Liver (tissue), 9 donors: Measurements from ENCODE around the gene TOGARAM2. TPM values are rescaled to one million over a fixed set of nuclear protein-coding genes. Genes with fewer than 3 reads are reported as not detected.
A peak's percentile ranks its signal among the peaks of the same experiment; 100 is the strongest.

Experiments
- DNase-seq: peaks from one replicate; pipeline ENCODE4 v3.0.0-alpha.2; 2017; ENCODE audit warnings: low spot score
- H3K27ac ChIP-seq, 2 donors: one replicate each; pipeline ENCODE4 v1.7.0; 2013; ENCODE audit warnings: inconsistent platforms in 2 of 2, low read length in 2 of 2, control low read depth in 1 of 2, low read depth in 1 of 2, mild to moderate bottlenecking in 1 of 2
- H3K27me3 ChIP-seq, 4 donors: one replicate each; pipeline versions ENCODE4 v1.6.1 to v1.7.0; 2013; ENCODE audit warnings: low read length in 3 of 4, inconsistent platforms in 1 of 4, mild to moderate bottlenecking in 1 of 4, moderate library complexity in 1 of 4; ENCODE audit not compliant: control insufficient read depth in 4 of 4, insufficient read depth in 4 of 4
- H3K36me3 ChIP-seq, 4 donors: one replicate each; pipeline versions ENCODE4 v1.6.1 to v1.7.0; 2013; ENCODE audit warnings: low read length in 3 of 4, mild to moderate bottlenecking in 3 of 4, low read depth in 1 of 4, moderate library complexity in 1 of 4; ENCODE audit not compliant: control insufficient read depth in 4 of 4, insufficient read depth in 3 of 4
- H3K4me1 ChIP-seq, 4 donors: one replicate each; pipeline versions ENCODE4 v1.6.1 to v1.7.0; 2013; ENCODE audit warnings: low read length in 3 of 4, mild to moderate bottlenecking in 3 of 4, moderate library complexity in 1 of 4; ENCODE audit not compliant: control insufficient read depth in 4 of 4, insufficient read depth in 4 of 4
- H3K4me3 ChIP-seq, 3 donors: one replicate each; pipeline versions ENCODE4 v1.6.1 to v1.7.0; 2013; ENCODE audit warnings: low read length in 3 of 3, control low read depth in 1 of 3, low read depth in 1 of 3, mild to moderate bottlenecking in 1 of 3
- H3K9ac ChIP-seq, 2 donors: one replicate each; pipeline ENCODE4 v1.7.0; 2013; ENCODE audit warnings: low read length in 2 of 2, mild to moderate bottlenecking in 2 of 2, moderate library complexity in 2 of 2, control low read depth in 1 of 2, low read depth in 1 of 2
- H3K9me3 ChIP-seq, 4 donors: one replicate each; pipeline versions ENCODE4 v1.6.1 to v1.7.0; 2013; ENCODE audit warnings: low read length in 3 of 4; ENCODE audit not compliant: control insufficient read depth in 4 of 4
- EGR1 ChIP-seq, 2 donors: IDR thresholded peaks; 2 replicates each; pipeline ENCODE4 v1.6.1; 2016 to 2018; ENCODE audit warnings: antibody characterized with exemption in 2 of 2, low read depth in 2 of 2
- FOXA1 ChIP-seq: IDR thresholded peaks from 2 replicates; pipeline ENCODE4 v1.6.1; 2016; ENCODE audit warnings: antibody characterized with exemption
- GABPA ChIP-seq, 2 donors: IDR thresholded peaks in 1 of 2; conservative IDR thresholded peaks in 1 of 2; 2 replicates each; pipeline ENCODE4 v1.6.1; 2016; ENCODE audit warnings: antibody characterized with exemption in 2 of 2, mild to moderate bottlenecking in 1 of 2, moderate library complexity in 1 of 2
- RAD21 ChIP-seq, 2 donors: IDR thresholded peaks; 2 replicates each; pipeline ENCODE4 v1.6.1; 2016; ENCODE audit warnings: antibody characterized with exemption in 2 of 2, mild to moderate bottlenecking in 2 of 2
- RXRA ChIP-seq, 2 donors: IDR thresholded peaks; 2 replicates each; pipeline ENCODE4 v1.6.1; 2017 to 2018; ENCODE audit warnings: antibody characterized with exemption in 2 of 2, mild to moderate bottlenecking in 1 of 2
- TAF1 ChIP-seq: conservative IDR thresholded peaks from 2 replicates; pipeline ENCODE4 v1.6.1; 2016; ENCODE audit warnings: antibody characterized with exemption, mild to moderate bottlenecking
- YY1 ChIP-seq: IDR thresholded peaks from 2 replicates; pipeline ENCODE4 v1.6.1; 2016; ENCODE audit warnings: antibody characterized with exemption, mild to moderate bottlenecking
- WGBS: extraction: QIAGEN DNeasy Blood & Tissue Kit; methylation state at CpG from one replicate; pipeline ENCODE4 v1.1.7; 2013; 5-methylcytosine and 5-hydroxymethylcytosine counted together
- polyA plus RNA-seq, 2 donors: library from polyadenylated mRNA; stranded (reverse) in 1 of 2; unstranded in 1 of 2; fragments of 200-250 nt in 1 of 2; fragments of >200 nt in 1 of 2; fragmentation: Nextera tagmentation in 1 of 2; extraction: Ambion mirVana in 1 of 2; gene quantifications; one replicate each; pipeline versions ENCODE4 v1.2.1 to v1.2.3, GENCODE V29; 2013 to 2015
- total RNA-seq, 2 donors: library from RNA; depleted of rRNA; stranded (reverse); fragments of >200 nt; gene quantifications; one replicate each; pipeline ENCODE4 v1.2.3, GENCODE V29; 2014
- TF ChIP-seq, protein P1 (sequence below): fragments of 150-350 bp; IDR thresholded peaks from 2 replicates; pipeline ENCODE4 v1.5.1; 2017; ENCODE audit warnings: improper control_type of control experiment, low read depth, low read length; ENCODE audit not compliant: missing input control
- TF ChIP-seq, protein P2 (sequence below): IDR thresholded peaks from 2 replicates; pipeline ENCODE4 v1.6.1; 2016; ENCODE audit warnings: antibody characterized with exemption
- donor health status: healthy.
- donor health status: healthy.
- donor health status: healthy.
- donor health status: healthy.
- donor health status: healthy.

TOGARAM2 gene
- total and polyA plus RNA-seq, 4 donors = 0.15 to 0.42 (median 0.19) TPM; not detected in 1

DNA sequence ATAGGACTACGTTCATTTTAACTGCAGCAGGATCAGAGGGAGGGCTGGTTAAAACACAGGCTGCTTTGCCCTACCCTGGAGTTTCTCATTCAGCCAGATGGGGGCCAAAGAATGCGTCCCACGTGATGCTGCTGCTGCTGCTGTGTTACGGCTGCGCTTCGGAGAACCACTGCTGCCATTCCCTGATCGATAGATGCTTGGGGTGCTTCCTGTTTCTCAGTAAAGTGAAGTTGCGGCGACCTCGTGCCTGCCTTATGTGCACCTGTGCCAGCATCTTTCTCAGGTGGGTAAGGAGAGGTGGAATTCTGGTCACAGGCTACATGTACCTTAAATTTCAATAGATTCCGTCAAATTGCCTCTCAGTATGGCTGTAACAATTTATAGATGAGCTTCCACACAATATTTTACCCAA is 24.7 kb upstream of the TOGARAM2 start:
- Histone ChIP-seq H3K9ac (no peak overlapping the region), H3K9me3 (no peaks in the 10 kb centered on the region), H3K36me3 (no peaks in the 10 kb centered on the region), H3K27me3 (no peaks in the 10 kb centered on the region), H3K4me3 (no peak overlapping the region), H3K27ac (no peak overlapping the region), H3K4me1 (peaks cover 2 to 11% (median 5%) of the 10 kb centered on the region in 4 donors)
- no peak for DNase-seq
- 22% methylated on average over 11 of the region's 11 CpGs for WGBS
- TF ChIP-seq RAD21 (IDR thresholded peaks at IDR 0.05) (peak in 1 of 2 donors; percentile 27), FOXA1 (no peak), GABPA (IDR thresholded peaks at IDR 0.05 in 1 of 2, conservative IDR thresholded peaks at IDR 0.05 in 1 of 2) (no peak)
- TF ChIP-seq, protein P1, sequence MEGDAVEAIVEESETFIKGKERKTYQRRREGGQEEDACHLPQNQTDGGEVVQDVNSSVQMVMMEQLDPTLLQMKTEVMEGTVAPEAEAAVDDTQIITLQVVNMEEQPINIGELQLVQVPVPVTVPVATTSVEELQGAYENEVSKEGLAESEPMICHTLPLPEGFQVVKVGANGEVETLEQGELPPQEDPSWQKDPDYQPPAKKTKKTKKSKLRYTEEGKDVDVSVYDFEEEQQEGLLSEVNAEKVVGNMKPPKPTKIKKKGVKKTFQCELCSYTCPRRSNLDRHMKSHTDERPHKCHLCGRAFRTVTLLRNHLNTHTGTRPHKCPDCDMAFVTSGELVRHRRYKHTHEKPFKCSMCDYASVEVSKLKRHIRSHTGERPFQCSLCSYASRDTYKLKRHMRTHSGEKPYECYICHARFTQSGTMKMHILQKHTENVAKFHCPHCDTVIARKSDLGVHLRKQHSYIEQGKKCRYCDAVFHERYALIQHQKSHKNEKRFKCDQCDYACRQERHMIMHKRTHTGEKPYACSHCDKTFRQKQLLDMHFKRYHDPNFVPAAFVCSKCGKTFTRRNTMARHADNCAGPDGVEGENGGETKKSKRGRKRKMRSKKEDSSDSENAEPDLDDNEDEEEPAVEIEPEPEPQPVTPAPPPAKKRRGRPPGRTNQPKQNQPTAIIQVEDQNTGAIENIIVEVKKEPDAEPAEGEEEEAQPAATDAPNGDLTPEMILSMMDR = peak; percentile 40

DNA sequence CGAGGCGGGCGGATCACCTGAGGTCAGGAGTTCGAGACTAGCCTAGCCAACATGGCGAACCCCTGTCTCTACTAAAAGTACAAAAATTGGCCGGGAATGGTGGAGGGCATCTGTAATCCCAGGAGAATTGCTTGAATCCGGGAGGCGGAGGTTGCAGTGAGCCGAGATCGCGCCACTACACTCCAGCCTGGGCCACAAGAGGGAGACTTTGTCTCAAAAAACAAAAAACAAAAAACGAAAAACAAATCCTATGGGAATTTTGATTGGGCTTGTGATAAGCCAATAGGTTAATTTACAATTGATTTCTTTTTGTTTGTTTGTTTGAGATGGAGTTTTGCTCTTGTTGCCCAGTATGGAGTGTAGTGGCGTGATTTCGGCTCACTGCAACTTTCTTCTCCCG is 24.2 kb upstream of the TOGARAM2 start:
- Histone ChIP-seq H3K27me3 (no peaks in the 10 kb centered on the region), H3K9ac (no peak overlapping the region)

DNA sequence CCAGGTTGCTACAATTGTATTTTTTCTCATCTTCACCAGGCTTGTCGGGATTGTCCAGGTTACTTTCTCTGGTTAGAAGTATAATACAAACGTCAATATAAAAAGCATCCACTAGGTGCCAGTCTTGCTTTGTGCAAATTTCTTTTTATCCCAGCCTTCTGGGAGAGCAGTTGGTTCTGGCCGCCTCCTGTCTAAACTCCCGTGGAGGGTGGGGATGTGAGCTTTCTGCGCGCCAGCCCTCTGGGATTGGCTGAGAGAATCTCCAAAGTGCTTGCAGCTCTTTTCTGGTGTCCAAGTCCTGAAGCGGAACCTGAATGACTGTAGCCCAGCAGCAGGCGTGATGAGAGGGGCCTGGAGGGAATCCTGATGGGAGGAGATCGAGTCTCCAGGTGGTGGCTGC is 22.4 kb upstream of the TOGARAM2 start:
- H3K27ac ChIP-seq = no peak overlapping the region
- H3K9ac ChIP-seq = no peak overlapping the region
- TF ChIP-seq YY1 (no peak), RAD21 (IDR thresholded peaks at IDR 0.05) (peak; percentile 94 to 97), TAF1 (no peak)
- TF ChIP-seq, protein P1 = peak; percentile 64
- TF ChIP-seq, protein P2, sequence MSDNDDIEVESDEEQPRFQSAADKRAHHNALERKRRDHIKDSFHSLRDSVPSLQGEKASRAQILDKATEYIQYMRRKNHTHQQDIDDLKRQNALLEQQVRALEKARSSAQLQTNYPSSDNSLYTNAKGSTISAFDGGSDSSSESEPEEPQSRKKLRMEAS = no peak
- no peak for DNase-seq
- H3K9me3 ChIP-seq = no peaks in the 10 kb centered on the region
- no peaks in the 10 kb centered on the region for H3K27me3 ChIP-seq
- H3K4me1 ChIP-seq = no peaks in the 10 kb centered on the region
- H3K4me3 ChIP-seq = no peak overlapping the region
- H3K36me3 ChIP-seq = no peaks in the 10 kb centered on the region
- 28% methylated on average over 9 of the region's 9 CpGs for WGBS

More for the DNA sequence above, 24.2 kb upstream of the TOGARAM2 start:
- Histone ChIP-seq H3K4me1 (peaks cover 0 to 6% (median 2%) of the 10 kb centered on the region in 4 donors), H3K9me3 (no peaks in the 10 kb centered on the region), H3K36me3 (no peaks in the 10 kb centered on the region), H3K4me3 (no peak overlapping the region), H3K27ac (no peak overlapping the region)
- 71% methylated on average over 15 of the region's 15 CpGs for WGBS
- TF ChIP-seq EGR1 (IDR thresholded peaks at IDR 0.05; ENCODE audit: low read depth in 2 of 2) (no peak), TAF1 (no peak), RXRA (IDR thresholded peaks at IDR 0.05) (no peak), RAD21 (IDR thresholded peaks at IDR 0.05) (peak in 1 of 2 donors; percentile 13)
- TF ChIP-seq, protein P1 = no peak
- no peak for DNase-seq
